Measurements from ENCODE around the gene CRYL1. TPM values are rescaled to one million over a fixed set of nuclear protein-coding genes. Genes with fewer than 3 reads are reported as not detected.

CRYL1 gene
- total and polyA plus RNA-seq, 2 of the 4 experiments (the other 2 are of a cell fraction) = 11.7 to 16.4 TPM

DNA sequence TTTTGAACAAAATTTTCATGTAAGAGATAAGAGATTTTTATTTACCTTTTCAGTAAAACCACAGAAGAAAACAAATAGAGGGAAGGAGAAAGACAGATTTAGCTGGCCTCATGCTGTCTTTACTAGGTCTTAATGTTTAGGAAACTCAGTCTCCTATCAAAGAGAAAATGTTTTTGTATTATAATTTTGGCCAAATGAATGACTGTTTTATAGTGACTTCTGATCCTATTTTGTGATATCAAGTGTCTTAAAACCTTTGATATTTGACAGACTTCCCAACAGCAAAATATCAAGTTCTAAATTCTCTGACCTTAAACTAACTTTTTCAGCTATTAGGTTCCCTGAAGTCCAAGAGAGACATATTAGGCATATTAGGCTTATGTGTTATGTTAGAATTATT, 27.0 kb downstream of the CRYL1 start:
- H2BK120ac ChIP-seq (ENCODE audit: low read depth, low read length) = no peak overlapping the region
- ATAC-seq (ENCODE audit: low read depth) (no peak), DNase-seq (no peak)
- no TSS peak for BruUV-seq (replicated peaks)
- H2AK5ac ChIP-seq (ENCODE audit: low read depth, low read length) = no peak overlapping the region
- no peak overlapping the region for H4K5ac ChIP-seq (ENCODE audit: low read depth, low read length)
- peaks cover 2% of the 10 kb centered on the region; the same call in 1 of the 2 replicates for H3K9me3 ChIP-seq (ENCODE audit: control insufficient read depth, insufficient read depth, low read length)
- peaks cover 4% of the 10 kb centered on the region for H3K4me1 ChIP-seq (ENCODE audit: control insufficient read depth, insufficient read depth, low read length)
- no peak overlapping the region for H2AK9ac ChIP-seq (replicated peaks; ENCODE audit: low read depth, low read length, poor library complexity)
- H3K4me2 ChIP-seq (ENCODE audit: low read depth, low read length) = no peak overlapping the region
- H2BK5ac ChIP-seq (ENCODE audit: low read depth, low read length, poor library complexity, severe bottlenecking) = no peak overlapping the region
- no peaks in the 10 kb centered on the region for H4K20me1 ChIP-seq (ENCODE audit: insufficient read depth, low read length)
- ChIA-PET POLR2A (ENCODE audit: unreplicated experiment) (no interaction called here), CTCF (no interaction called here)
- dilution Hi-C loops (cut with HindIII; ENCODE audit: low sequenced_read_pairs, unreplicated experiment) = loop anchor here (25.0 kb wide), 1 partner anchor 311 kb away; the partner anchor contains the start of gene GJB2
- H3K4ac ChIP-seq (ENCODE audit: low read depth, low read length) = no peak overlapping the region
- H3K27me3 ChIP-seq (ENCODE audit: control insufficient read depth, insufficient read depth, low read length) = no peaks in the 10 kb centered on the region
- in situ Hi-C loops (cut with MboI; ENCODE audit: low sequenced_read_pairs) = loop anchor here (10.0 kb wide), 1 partner anchor 336 kb away; no protein-coding TSS in a partner anchor
- H3K27ac ChIP-seq (ENCODE audit: insufficient read depth, low read length) = no peak overlapping the region
- no peak overlapping the region for H4K91ac ChIP-seq (ENCODE audit: insufficient read depth, low read depth, low read length)
- intact Hi-C loops (cut with micrococcal nuclease) = loop anchor here (5.0 kb wide), 1 partner anchor 979 kb away; no protein-coding TSS in a partner anchor
- no peak overlapping the region for H3K56ac ChIP-seq (ENCODE audit: extremely low read depth, insufficient read depth, low read length)
- H3K36me3 ChIP-seq (ENCODE audit: control insufficient read depth, insufficient read depth, low read length) = no peaks in the 10 kb centered on the region
- no peak overlapping the region for H4K8ac ChIP-seq (ENCODE audit: low read depth in 2 of 2, low read length in 2 of 2)
- H3K9me1 ChIP-seq (ENCODE audit: insufficient read depth, low read length) = peaks cover 6% of the 10 kb centered on the region; the same call in 1 of the 2 replicates
- TF ChIP-seq NFE2L2 (IDR thresholded peaks at IDR 0.05; ENCODE audit: low read depth, low read length) (no peak), MAFK (IDR thresholded peaks at IDR 0.05; ENCODE audit: low read depth, low read length) (no peak), CEBPB (IDR thresholded peaks at IDR 0.05; ENCODE audit: low read depth, low read length) (no peak), BHLHE40 (IDR thresholded peaks at IDR 0.05; ENCODE audit: low read depth, low read length) (no peak), RAD21 (IDR thresholded peaks at IDR 0.05; ENCODE audit: low read length) (no peak), MAZ (IDR thresholded peaks at IDR 0.05; ENCODE audit: borderline replicate concordance, low read depth, low read length) (no peak), MXI1 (IDR thresholded peaks at IDR 0.05; ENCODE audit: borderline replicate concordance, low read depth, low read length) (no peak), POLR2A (IDR thresholded peaks at IDR 0.05; ENCODE audit: low read depth, low read length) (no peak), SMC3 (IDR thresholded peaks at IDR 0.05; ENCODE audit: low read depth, low read length) (no peak), RFX5 (IDR thresholded peaks at IDR 0.05; ENCODE audit: low read depth, low read length) (no peak)
- H3K9ac ChIP-seq (ENCODE audit: low read depth, low read length) = no peak overlapping the region
- no peak overlapping the region for H3K14ac ChIP-seq (replicated peaks; ENCODE audit: low read depth, low read length)
- no peak overlapping the region for H2AFZ ChIP-seq (replicated peaks; ENCODE audit: low read length, poor library complexity)
- H3K79me1 ChIP-seq (ENCODE audit: low read depth in 1 of 2, low read length in 2 of 2) = no peaks in the 10 kb centered on the region
- no peak overlapping the region for H3K23ac ChIP-seq (ENCODE audit: low read depth, low read length)
- no peak overlapping the region for H3K18ac ChIP-seq (ENCODE audit: low read depth, low read length)
- H2BK20ac ChIP-seq (ENCODE audit: low read depth, low read length) = no peak overlapping the region
- H3K4me3 ChIP-seq (ENCODE audit: insufficient read depth, low read depth, low read length) = no peak overlapping the region
- no peak overlapping the region for H2BK15ac ChIP-seq (ENCODE audit: low read depth, low read length)
